Kidney epithelial cell (primary cell): ENCODE results near the gene BRF1. TPM values are rescaled to one million over a fixed set of nuclear protein-coding genes. Genes with fewer than 3 reads are reported as not detected.

ENCODE experiments used
- DNase-seq: peaks from one replicate; pipeline ENCODE4 v3.0.0-alpha.2; 2010; ENCODE audit warnings: low read depth
- H3K27me3 ChIP-seq: 2 replicates; pipeline ENCODE4 v1.6.0; 2011; ENCODE audit warnings: low read length; ENCODE audit not compliant: control insufficient read depth, insufficient read depth
- H3K36me3 ChIP-seq: 2 replicates; pipeline ENCODE4 v1.5.1; 2011; ENCODE audit warnings: low read length; ENCODE audit not compliant: control insufficient read depth, insufficient read depth
- H3K4me3 ChIP-seq: 2 replicates; pipeline ENCODE4 v1.5.1; 2011; ENCODE audit warnings: low read depth, mild to moderate bottlenecking, control low read depth, low read length
- CTCF ChIP-seq: IDR thresholded peaks from 2 replicates; pipeline ENCODE4 v1.5.1; 2011; ENCODE audit warnings: mild to moderate bottlenecking, moderate library complexity, low read length, control low read depth, inconsistent platforms; ENCODE audit not compliant: insufficient read depth, poor library complexity, severe bottlenecking
- total RNA-seq: library from RNA; depleted of rRNA; stranded (reverse); fragments of >200 nt; gene quantifications from 2 replicates; pipeline ENCODE4 v1.2.3, GENCODE V29; 2015

The BRF1 gene
- total RNA-seq, 1 donor from 2014 or later = 48.4 TPM

DNA sequence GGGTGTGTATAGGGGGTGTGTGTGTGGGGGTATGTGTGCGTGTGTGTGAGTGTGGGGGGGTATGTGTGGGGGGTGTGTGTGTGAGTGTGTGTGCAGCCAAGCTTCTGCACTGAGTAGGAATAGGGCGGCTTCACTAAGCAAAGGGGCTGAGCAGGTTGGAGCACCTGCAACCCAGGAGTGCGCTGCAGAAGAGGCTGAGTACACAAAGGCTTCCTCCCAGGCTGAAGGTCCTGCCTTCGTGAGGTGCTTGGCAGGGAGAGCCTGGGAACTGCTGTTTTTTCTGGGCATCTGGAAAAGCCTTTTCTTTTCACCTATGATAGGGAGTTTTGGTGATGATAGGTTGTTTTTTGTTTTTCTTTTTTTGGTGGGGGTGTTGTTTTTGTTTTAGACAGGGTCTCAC, 113.7 kb downstream of the BRF1 start:
- H3K36me3 ChIP-seq = no peaks in the 10 kb centered on the region
- H3K27me3 ChIP-seq = peaks cover 13% of the 10 kb centered on the region
- no peak overlapping the region for H3K4me3 ChIP-seq
- no peak for DNase-seq
- no peak for TF ChIP-seq CTCF

DNA sequence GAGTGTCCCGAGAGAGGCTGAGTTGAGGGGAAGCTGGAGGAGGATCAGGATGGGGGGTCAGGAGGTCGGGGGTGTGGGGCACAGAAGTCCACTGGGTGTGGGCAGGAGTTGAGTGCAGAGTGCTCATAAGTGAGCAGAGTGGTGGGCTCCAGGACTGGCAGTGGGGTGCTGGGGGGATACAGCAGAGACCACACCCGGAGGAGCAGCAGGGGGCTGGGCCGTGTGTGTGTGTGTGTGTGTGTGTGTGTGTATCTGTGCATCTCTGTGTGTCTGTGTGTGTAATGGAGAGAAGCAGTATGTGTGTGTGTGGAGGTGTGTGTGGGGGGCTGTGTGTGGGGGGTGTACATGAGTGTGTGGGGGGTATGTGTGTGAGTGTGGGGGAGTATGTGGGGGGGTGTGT, 114.8 kb downstream of the BRF1 start:
- no peak for DNase-seq
- Histone ChIP-seq H3K4me3 (no peak overlapping the region), H3K27me3 (peaks cover 20% of the 10 kb centered on the region), H3K36me3 (no peaks in the 10 kb centered on the region)
- no peak for TF ChIP-seq CTCF

DNA sequence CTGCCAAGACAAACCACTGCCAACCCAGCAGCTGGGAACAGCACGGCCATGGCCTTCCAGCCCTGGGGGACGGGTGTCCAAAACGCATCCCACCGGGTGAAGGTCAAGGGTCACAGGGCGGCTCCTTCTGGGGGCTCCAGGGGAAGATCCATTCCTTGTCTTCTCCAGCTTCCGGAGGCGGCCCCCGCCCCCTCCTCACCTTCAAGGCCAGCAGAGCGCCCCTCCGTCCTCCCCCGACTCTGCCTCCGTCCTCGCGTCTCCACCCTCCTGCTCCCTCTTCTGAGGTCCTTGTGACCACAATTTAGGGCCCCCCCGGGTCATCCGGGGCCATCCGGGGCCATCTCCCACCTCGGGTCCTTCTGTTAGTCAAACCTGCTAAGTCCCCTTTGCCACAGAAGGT, 115.8 kb downstream of the BRF1 start:
- TF ChIP-seq CTCF = no peak
- Histone ChIP-seq H3K4me3 (no peak overlapping the region), H3K36me3 (no peaks in the 10 kb centered on the region), H3K27me3 (peaks cover 20% of the 10 kb centered on the region)
- no peak for DNase-seq

GRCh38 chr14:105184461-105184860, 116.3 kb downstream of the BRF1 start:
- Histone ChIP-seq H3K27me3 (peaks cover 20% of the 10 kb centered on the region), H3K4me3 (no peak overlapping the region), H3K36me3 (no peaks in the 10 kb centered on the region)
- TF ChIP-seq CTCF = no peak
- no peak for DNase-seq

- Histone ChIP-seq H3K4me3 (no peak overlapping the region), H3K36me3 (no peaks in the 10 kb centered on the region), H3K27me3 (peaks cover 15% of the 10 kb centered on the region)
- TF ChIP-seq CTCF = no peak
- no peak for DNase-seq
Measured at GRCh38 chr14:105182296-105183020, 118.3 kb downstream of the BRF1 start.
